Dendritic cell treated with granulocyte-macrophage colony-stimulating factor and Interleukin-4, amounts not matched to agents 40 ng/mL and 50 ng/mL, for 4 days (primary cell): Measurements from ENCODE around the gene SPNS3.
A peak's percentile ranks its signal among the peaks of the same experiment; 100 is the strongest.

Source experiments
- H3K27ac Mint-ChIP-seq: one replicate; pipeline ENCODE4 v1.8.0; 2022; ENCODE audit warnings: mild to moderate bottlenecking, mixed read lengths
- H3K27me3 Mint-ChIP-seq: one replicate; pipeline ENCODE4 v1.8.0; 2022; ENCODE audit warnings: mild to moderate bottlenecking, mixed read lengths
- H3K36me3 Mint-ChIP-seq: one replicate; pipeline ENCODE4 v1.8.0; 2022; ENCODE audit warnings: low read depth, mixed read lengths
- H3K4me1 Mint-ChIP-seq: one replicate; pipeline ENCODE4 v1.8.0; 2022; ENCODE audit warnings: low read depth, mixed read lengths
- H3K4me3 Mint-ChIP-seq: one replicate; pipeline ENCODE4 v1.8.0; 2022; ENCODE audit warnings: mild to moderate bottlenecking, moderate library complexity, mixed read lengths
- H3K9me3 Mint-ChIP-seq: one replicate; pipeline ENCODE4 v1.8.0; 2022; ENCODE audit warnings: mixed read lengths
- intact Hi-C: fragments of 100-400 bp; cut with micrococcal nuclease; formaldehyde crosslinking; loops from one replicate; pipeline ENCODE4 v1.15.0; 2022

SPNS3 gene

DNA sequence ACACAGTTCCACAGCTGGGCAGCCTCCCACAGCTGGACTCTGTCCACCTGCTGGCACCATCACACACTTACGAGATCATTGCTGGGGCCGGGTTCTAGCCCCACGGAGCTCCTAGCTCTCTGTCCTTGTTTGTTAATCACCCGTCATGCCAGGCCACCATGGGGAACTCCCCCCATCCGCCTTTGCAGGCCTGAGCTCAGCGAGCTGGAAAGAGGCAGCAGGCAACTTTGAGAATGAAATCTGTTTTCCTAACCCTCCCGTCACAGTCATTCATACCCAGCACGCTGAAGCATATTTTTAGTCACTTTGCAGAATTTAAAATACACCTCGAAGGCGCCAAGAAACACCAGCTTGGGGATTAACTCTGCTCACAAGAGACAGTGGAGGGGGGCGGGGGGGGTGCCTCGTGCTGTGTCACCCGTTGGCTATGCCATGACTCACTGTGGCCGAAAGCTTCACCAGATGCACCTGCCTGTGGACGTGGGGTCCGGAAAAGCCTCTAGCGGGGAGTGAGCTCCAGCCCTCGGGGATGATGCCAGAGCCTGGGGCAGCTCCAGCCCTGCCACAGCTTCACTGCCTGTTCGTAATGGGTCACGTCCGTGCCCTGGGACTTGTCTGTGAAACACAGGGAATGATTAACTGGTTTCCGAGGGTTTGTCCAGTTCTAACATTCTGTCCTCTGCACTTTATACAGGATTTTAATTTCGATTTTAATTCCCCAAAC, 63.5 kb downstream of the SPNS3 start:
- Mint-ChIP-seq H3K27me3 (peaks cover 52% of the 10 kb centered on the region), H3K4me3 (no peak overlapping the region), H3K27ac (no peak overlapping the region)

DNA sequence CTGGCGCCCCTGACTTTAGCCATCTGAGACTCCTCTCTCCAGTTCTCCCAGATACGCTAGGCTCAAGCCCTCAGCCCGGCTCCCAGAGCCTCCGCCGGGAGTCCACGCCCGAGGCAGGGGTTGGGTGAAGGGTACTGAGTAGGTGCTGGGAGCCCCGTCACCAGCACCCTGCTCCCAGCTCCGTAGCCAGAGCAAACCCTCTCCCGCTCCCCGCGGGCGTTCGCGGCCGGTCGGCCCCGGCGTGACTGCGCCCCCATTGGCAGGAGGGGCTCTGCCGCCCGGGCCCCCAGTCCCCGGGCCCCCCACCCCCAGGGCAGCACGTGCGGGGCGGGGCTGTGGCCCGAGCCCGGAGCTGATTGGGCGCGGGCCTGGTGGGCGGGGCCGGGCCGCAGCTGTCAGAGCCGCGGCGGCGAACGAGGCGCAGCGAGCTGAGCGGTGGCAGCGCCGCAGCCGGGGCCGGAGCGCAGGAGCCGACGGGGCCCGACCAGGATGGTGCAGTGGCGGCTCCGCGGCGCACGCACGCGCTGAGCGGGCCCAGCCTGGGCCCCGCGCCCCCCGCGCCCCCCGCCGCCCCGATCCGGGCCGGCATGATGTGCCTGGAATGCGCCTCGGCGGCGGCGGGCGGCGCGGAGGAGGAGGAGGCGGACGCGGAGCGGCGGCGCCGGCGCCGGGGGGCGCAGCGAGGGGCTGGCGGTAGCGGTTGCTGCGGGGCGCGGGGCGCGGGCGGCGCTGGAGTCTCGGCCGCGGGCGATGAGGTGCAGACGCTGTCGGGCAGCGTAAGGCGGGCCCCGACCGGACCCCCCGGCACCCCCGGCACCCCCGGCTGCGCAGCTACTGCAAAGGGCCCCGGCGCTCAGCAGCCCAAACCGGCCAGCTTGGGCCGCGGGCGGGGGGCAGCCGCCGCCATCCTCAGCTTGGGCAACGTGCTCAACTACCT, 65.0 kb downstream of the SPNS3 start, which contains the start of gene SPNS2:
SPNS2 (plus strand) TSS at position 421 of the 937 bp plus-strand sequence; CDS start at position 588, 167 bp downstream.
- Mint-ChIP-seq H3K9me3 (no peaks in the 10 kb centered on the region), H3K27me3 (peaks cover 62% of the 10 kb centered on the region), H3K36me3 (no peaks in the 10 kb centered on the region), H3K27ac (peak within 1 kb of the TSS; percentile 25), H3K4me1 (peaks cover 16% of the 10 kb centered on the region), H3K4me3 (peak within 1 kb of the TSS; percentile 74)
- intact Hi-C loops = loop anchor here (10.0 kb wide), 1 partner anchor 64 kb away; the partner anchor contains the start of gene SPNS3

More for the DNA sequence above, 63.5 kb downstream of the SPNS3 start:
- Mint-ChIP-seq H3K9me3 (no peaks in the 10 kb centered on the region), H3K36me3 (no peaks in the 10 kb centered on the region), H3K4me1 (peaks cover 30% of the 10 kb centered on the region)
- intact Hi-C loops = loop anchor here (10.0 kb wide), 1 partner anchor 62 kb away; the partner anchor contains the start of gene SPNS3

DNA sequence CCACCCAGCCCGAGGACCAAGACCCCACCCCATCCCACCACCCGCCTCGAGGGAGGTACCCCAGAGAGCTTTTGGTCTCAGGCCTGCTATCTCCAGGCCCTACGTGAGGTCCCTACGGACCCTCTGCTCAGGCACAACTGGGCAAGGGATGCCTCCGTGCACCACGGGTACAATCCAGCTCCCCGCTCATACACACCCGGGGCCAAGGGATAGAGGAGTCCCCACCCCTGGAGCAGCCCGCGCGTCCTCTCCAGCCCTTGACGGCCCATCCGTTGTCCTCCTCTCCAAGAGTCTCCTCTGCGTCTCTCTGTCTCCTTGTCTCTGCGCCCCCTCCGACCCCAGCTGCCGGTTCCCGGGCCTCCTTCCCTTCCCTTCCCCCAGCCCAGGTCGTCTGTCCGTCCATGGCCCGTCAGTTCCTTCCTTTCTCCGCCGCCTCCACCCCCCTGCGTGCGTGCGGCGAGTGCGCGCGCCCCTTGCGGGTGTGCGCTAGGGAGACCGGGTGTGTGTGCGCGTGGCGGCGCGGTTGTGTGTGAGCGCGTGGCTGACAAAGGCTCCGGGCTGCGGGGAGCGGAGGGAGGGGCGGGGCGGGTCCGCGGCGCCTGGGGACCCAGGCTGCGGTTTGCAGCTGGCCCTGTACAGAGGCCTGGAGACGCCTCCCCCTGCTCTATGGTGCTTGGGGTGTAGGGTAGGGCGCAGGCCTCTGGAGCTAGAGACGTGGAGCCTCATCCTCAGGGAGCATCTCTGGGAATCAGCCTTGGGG, 65.9 kb downstream of the SPNS3 start:
- no peaks in the 10 kb centered on the region for H3K9me3 Mint-ChIP-seq
- intact Hi-C loops = loop anchor here (10.0 kb wide), 1 partner anchor 65 kb away; the partner anchor contains the start of gene SPNS3
- H3K27ac Mint-ChIP-seq = peak overlapping the region; percentile 25
- peaks cover 22% of the 10 kb centered on the region for H3K4me1 Mint-ChIP-seq
- peak overlapping the region; percentile 74 for H3K4me3 Mint-ChIP-seq
- no peaks in the 10 kb centered on the region for H3K36me3 Mint-ChIP-seq
- peaks cover 69% of the 10 kb centered on the region for H3K27me3 Mint-ChIP-seq

DNA sequence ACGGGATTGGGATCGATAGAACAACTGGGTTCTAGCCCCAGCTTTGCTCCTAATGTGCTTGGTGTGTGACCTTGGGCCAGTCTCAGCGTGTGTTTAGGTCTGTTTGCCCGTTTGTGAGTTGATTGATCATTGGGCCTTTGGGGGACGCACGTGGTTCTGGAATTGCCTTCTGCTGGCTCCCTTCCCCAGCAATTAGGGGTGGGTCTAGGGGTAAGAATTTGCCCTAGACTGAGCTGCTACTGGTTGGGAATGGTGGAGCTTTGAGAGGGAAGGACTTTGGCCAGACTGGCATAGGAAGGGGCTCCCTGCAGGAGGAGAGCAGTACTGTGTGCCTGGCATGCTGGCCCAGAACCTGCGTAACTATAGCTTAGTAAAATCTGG, 66.4 kb downstream of the SPNS3 start:
- no peaks in the 10 kb centered on the region for H3K36me3 Mint-ChIP-seq
- peaks cover 75% of the 10 kb centered on the region for H3K27me3 Mint-ChIP-seq
- H3K4me3 Mint-ChIP-seq = peak overlapping the region; percentile 74
- H3K4me1 Mint-ChIP-seq = peaks cover 24% of the 10 kb centered on the region
- H3K27ac Mint-ChIP-seq = no peak overlapping the region
- intact Hi-C loops = no loop called here
- no peaks in the 10 kb centered on the region for H3K9me3 Mint-ChIP-seq

DNA sequence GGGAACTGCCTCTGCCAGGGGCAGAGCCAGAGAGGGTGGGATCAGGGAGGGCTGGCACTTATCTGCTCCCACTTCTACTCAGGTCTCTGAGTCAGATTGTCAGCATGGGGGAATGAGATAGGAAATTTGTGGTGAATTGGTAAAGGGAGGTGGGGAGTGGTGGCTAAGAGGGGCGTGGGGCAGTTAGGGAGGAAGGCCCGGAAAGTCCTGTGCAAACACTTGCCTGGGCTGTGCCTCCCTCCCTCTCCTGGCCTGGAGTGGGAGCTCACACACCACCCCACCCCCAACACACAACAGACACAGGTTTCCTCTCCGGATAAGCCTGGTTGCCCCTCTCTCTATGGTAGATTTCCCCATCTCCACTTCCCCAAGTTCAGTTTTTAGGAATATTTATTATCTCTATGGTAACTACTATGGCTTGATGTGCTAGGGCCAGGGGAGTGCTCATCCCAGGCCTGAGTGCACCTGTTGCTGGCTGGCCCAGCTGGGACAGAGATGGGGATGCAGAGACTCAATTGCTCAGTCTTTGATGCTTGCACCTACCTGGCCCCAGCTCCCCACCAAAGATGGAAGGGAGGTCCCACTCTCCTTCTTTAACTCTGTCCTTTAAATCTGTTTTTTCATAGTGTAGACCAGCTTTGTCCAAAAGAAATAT, 67.7 kb downstream of the SPNS3 start:
- intact Hi-C loops = no loop called here
- no peak overlapping the region for H3K4me3 Mint-ChIP-seq
- H3K36me3 Mint-ChIP-seq = no peaks in the 10 kb centered on the region
- no peaks in the 10 kb centered on the region for H3K9me3 Mint-ChIP-seq
- no peak overlapping the region for H3K27ac Mint-ChIP-seq
- H3K4me1 Mint-ChIP-seq = peaks cover 24% of the 10 kb centered on the region
- peaks cover 85% of the 10 kb centered on the region for H3K27me3 Mint-ChIP-seq

DNA sequence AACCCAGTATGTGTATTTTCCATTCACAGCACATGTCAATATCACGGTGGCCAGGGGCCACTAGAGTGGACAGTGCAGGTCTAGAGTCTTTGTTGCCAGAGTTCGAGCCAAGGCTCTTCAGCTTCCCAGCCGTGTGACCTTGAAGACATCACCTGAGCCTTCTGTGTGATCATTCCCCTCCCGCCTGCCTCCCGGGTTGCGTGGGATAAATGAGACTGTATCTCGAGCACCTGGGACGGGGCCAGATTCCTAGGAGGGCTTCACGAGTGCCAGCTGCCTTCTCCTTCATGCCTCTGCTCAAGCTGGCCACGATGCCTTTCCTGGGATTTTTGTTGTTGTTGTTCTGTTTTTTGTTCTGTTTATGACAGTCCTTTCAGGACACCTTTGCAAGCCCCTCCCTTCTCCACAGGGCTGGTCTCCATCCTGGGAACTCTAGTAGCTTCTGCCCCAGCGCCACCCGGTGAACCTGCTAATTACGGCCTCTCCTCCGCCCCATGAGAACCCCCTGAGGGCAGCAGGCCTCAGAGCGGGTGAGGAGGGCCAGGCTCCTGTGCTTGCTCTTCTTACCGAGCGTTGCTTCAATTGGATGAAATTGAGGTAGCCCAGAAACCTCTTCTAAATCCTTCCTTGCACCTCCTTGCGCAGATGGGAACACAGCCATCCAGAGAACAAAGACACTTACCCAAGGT, 68.9 kb downstream of the SPNS3 start:
- Mint-ChIP-seq H3K27ac (no peak overlapping the region), H3K4me1 (peaks cover 24% of the 10 kb centered on the region), H3K36me3 (no peaks in the 10 kb centered on the region), H3K27me3 (peaks cover 73% of the 10 kb centered on the region), H3K9me3 (no peaks in the 10 kb centered on the region), H3K4me3 (no peak overlapping the region)
- intact Hi-C loops = no loop called here

DNA sequence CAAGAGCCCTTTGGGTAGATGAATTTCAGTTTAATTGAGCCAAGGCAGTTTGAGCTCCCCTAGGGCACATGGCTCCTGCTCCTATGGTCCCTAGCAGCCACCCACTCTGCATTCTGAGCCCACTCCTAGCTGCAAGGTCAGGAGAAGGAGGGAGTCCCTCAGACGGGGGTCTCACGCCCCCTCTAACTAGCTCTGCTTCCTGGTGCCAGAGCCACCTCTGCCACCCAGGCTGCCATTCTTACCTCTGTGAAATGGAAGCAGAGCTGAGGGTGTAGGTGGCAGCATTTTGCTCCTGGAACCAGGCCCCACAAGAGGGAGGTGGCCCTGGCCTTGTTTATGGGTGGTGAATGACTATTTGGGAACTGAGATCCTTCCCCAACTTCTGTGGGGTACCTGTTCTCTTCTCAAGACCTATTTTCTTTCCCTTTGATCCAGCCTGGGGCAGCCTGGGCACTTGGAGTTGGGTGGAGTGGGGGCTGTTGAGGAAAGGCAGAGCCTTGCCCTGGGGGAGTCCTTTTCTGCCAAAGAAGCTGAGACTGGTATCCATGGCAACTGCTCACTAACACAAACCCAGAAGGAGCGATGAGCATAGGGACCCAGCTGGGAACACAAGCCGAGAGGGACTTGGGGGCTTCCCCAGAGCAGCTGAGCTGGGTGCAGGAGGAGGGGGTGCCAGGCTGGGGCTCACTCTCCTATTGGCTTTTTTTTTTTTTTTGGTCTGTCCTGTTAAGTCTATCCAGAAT, 69.7 kb downstream of the SPNS3 start:
- Mint-ChIP-seq H3K4me1 (peaks cover 24% of the 10 kb centered on the region), H3K4me3 (no peak overlapping the region)

DNA sequence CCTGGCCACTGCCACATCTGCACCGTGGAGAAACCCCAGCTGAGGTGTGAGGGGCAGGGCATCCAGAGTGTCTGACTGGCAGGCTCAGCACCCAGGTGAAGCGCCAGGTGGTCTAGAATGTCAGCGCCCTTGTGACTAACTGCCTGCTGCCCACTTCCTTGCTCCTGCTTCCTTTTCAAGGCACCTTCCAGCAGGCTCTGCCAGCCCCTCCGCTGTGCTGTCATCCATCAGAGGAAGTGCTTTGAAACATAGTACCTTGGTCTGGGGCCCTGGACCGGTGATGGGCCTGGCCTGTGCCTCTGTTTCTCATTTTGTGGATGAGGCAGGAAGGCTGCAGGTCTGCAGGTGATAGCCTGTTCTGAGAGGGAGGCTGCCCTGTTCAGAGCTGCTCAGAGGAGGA, 70.4 kb downstream of the SPNS3 start:
- H3K4me3 Mint-ChIP-seq = no peak overlapping the region
- H3K9me3 Mint-ChIP-seq = no peaks in the 10 kb centered on the region
- peaks cover 31% of the 10 kb centered on the region for H3K4me1 Mint-ChIP-seq
- no peaks in the 10 kb centered on the region for H3K36me3 Mint-ChIP-seq
- H3K27ac Mint-ChIP-seq = no peak overlapping the region
- intact Hi-C loops = no loop called here
- peaks cover 78% of the 10 kb centered on the region for H3K27me3 Mint-ChIP-seq

More for the DNA sequence above, 69.7 kb downstream of the SPNS3 start:
- Mint-ChIP-seq H3K36me3 (no peaks in the 10 kb centered on the region), H3K9me3 (no peaks in the 10 kb centered on the region), H3K27ac (no peak overlapping the region), H3K27me3 (peaks cover 72% of the 10 kb centered on the region)
- intact Hi-C loops = no loop called here

DNA sequence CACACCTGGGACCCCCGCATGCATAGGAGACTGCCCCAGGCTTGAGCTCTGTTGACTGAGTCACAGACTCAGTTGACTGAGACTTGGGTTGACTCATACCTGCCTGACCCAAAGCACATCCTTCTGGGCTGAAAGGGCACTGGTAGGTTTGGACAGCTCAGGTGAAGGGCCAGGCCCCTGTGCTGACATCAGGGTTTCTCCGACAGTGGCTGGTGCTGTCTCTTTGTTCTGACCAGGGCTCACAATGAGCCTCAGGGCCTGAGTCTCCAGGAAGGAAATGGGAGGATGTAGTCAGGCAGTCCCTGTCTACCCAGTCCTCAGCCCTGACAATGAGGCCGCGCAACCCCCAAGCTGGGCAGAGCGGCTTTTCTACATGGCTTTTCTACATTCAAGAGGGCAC, 71.4 kb downstream of the SPNS3 start:
- intact Hi-C loops = no loop called here
- H3K36me3 Mint-ChIP-seq = no peaks in the 10 kb centered on the region
- peaks cover 77% of the 10 kb centered on the region for H3K27me3 Mint-ChIP-seq
- H3K9me3 Mint-ChIP-seq = no peaks in the 10 kb centered on the region
- H3K4me1 Mint-ChIP-seq = peaks cover 31% of the 10 kb centered on the region
- H3K27ac Mint-ChIP-seq = no peak overlapping the region
- no peak overlapping the region for H3K4me3 Mint-ChIP-seq

DNA sequence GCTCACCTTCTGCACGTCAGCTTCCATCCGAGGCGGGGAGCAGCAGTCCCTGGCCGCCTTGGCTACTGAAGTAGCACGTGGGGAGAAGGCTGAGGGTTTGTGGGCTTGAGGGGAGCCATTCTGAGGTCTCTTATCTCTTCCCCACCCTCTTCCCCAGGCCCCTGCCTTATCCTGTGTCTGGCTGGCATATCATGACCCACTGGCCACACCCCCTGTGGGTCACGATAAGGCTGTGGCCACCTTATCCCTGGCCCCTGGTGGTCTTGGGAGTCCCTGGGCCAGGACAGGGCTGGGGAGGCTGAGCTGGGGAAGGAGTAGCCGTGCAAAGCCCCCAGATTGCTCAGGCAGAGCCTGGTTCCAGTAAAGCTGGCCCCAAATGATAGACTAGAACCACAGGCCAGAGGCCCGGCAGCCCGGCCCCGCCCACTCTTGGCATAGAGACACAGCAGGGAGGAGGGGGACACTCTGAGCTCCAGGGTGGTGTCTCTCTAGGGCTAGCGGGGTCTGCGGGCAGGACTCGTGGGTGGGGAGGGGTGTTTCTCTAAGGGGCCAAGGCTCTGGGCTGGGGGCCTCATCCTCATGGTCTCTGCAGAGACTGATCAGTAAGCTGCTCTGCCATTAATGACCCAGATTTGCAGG, 72.6 kb downstream of the SPNS3 start:
- H3K27me3 Mint-ChIP-seq = peaks cover 77% of the 10 kb centered on the region
- peaks cover 36% of the 10 kb centered on the region for H3K4me1 Mint-ChIP-seq
- H3K4me3 Mint-ChIP-seq = no peak overlapping the region
- no peaks in the 10 kb centered on the region for H3K9me3 Mint-ChIP-seq
- H3K36me3 Mint-ChIP-seq = no peaks in the 10 kb centered on the region
- intact Hi-C loops = no loop called here
- H3K27ac Mint-ChIP-seq = no peak overlapping the region

DNA sequence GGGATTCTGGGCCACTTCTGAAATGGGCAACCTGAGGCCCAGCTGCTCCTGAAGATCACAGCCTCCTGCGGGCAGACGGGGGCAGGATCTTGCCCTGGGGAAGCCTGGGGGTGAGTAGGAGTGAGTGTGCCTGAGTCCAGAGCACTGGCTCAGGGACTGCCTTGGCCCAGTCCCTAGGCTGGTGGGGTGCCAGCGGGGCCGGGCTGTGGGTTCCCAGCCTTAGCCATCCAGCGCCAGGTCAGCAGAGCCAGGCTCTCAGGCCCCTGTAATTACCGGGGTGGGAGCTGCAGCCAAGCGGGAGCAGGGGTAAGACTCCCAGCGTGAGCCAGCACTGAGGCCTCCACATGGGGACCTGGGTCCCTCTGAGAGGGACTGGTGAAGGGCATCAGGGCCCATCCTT, 73.2 kb downstream of the SPNS3 start:
- intact Hi-C loops = no loop called here

More for the DNA sequence above, 73.2 kb downstream of the SPNS3 start:
- Mint-ChIP-seq H3K4me3 (no peak overlapping the region), H3K27ac (no peak overlapping the region), H3K27me3 (peaks cover 72% of the 10 kb centered on the region), H3K36me3 (no peaks in the 10 kb centered on the region), H3K9me3 (no peaks in the 10 kb centered on the region), H3K4me1 (peaks cover 41% of the 10 kb centered on the region)
